Activated CD8-positive, alpha-beta T cell treated with anti-CD3 and anti-CD28 coated beads, Interleukin-2, amount 10 ng/mL, durations not matched to agents 7 days and 5 days (primary cell): Measurements from ENCODE around the gene UBC. TPM values are rescaled to one million over a fixed set of nuclear protein-coding genes. Genes with fewer than 3 reads are reported as not detected.
"Not testable (repeated sequence)": the region's sequence is repeated elsewhere in the genome, so short reads cannot be mapped to it uniquely, and the experiment has no call there.

Experiments
- ATAC-seq: fragments of 150-1000 bp; cut with Tn5 transposase; one replicate; pipeline ENCODE4 v1.10.0; 2021; ENCODE audit warnings: moderate library complexity
- CTCF ChIA-PET: fragments of 350-600 bp; sonication (Branson Sonifier 250); formaldehyde crosslinking; loops from one replicate; lab custom pipeline; 2021; ENCODE audit warnings: antibody characterized with exemption; lab: Charles Lee
- POLR2A ChIA-PET: fragments of 350-600 bp; sonication (Branson Sonifier 250); formaldehyde crosslinking; loops from one replicate; lab custom pipeline; 2021; ENCODE audit warnings: antibody characterized with exemption; lab: Charles Lee
- DNase-seq: peaks from one replicate; pipeline ENCODE4 v3.0.0-alpha.2; 2020
- H3K27ac Mint-ChIP-seq: one replicate; pipeline ENCODE4 v1.8.0; 2021; ENCODE audit warnings: mild to moderate bottlenecking, mixed read lengths
- H3K27me3 Mint-ChIP-seq: one replicate; pipeline ENCODE4 v1.8.0; 2021; ENCODE audit warnings: low read depth, mixed read lengths
- H3K36me3 Mint-ChIP-seq: one replicate; pipeline ENCODE4 v1.8.0; 2021; ENCODE audit warnings: low read depth, mixed read lengths
- H3K4me1 Mint-ChIP-seq: one replicate; pipeline ENCODE4 v1.8.0; 2021; ENCODE audit warnings: low read depth, mixed read lengths
- H3K4me3 Mint-ChIP-seq: one replicate; pipeline ENCODE4 v1.8.0; 2021; ENCODE audit warnings: mild to moderate bottlenecking, mixed read lengths
- H3K9me3 Mint-ChIP-seq: one replicate; pipeline ENCODE4 v1.8.0; 2022; ENCODE audit warnings: mixed read lengths; ENCODE audit not compliant: insufficient read depth
- total RNA-seq, 2 experiments: library from RNA; stranded (reverse); gene quantifications; one replicate each; pipeline ENCODE4 v1.2.3, GENCODE V29; 2021

Gene UBC
- total RNA-seq, 2 experiments from 2014 or later = 974 to 998 TPM

DNA sequence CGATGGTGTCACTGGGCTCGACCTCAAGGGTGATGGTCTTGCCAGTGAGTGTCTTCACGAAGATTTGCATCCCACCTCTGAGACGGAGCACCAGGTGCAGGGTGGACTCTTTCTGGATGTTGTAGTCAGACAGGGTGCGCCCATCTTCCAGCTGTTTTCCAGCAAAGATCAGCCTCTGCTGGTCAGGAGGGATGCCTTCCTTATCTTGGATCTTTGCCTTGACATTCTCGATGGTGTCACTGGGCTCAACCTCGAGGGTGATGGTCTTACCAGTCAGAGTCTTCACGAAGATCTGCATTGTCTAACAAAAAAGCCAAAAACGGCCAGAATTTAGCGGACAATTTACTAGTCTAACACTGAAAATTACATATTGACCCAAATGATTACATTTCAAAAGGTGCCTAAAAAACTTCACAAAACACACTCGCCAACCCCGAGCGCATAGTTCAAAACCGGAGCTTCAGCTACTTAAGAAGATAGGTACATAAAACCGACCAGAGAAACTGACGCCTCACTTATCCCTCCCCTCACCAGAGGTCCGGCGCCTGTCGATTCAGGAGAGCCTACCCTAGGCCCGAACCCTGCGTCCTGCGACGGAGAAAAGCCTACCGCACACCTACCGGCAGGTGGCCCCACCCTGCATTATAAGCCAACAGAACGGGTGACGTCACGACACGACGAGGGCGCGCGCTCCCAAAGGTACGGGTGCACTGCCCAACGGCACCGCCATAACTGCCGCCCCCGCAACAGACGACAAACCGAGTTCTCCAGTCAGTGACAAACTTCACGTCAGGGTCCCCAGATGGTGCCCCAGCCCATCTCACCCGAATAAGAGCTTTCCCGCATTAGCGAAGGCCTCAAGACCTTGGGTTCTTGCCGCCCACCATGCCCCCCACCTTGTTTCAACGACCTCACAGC, 717 bp downstream of the UBC start:
- ATAC-seq (peak; percentile 45), DNase-seq (peak; percentile 96)
- Mint-ChIP-seq H3K27me3 (no peaks in the 10 kb centered on the region), H3K36me3 (peaks cover 42% of the 10 kb centered on the region), H3K4me1 (peaks cover 74% of the 10 kb centered on the region), H3K4me3 (peak overlapping the region; percentile 99), H3K27ac (peak overlapping the region; percentile 100), H3K9me3 (no peaks in the 10 kb centered on the region)
- ChIA-PET POLR2A (interaction anchor here (0.7 to 2.2 kb wide), 14 partner anchors 8 to 1184 kb away, joined by 3 to 93 read pairs (median 3); partner anchors contain the start of genes BRI3BP and SCARB1), CTCF (interaction anchor here (0.6 to 16.8 kb wide), 3 partner anchors 9 to 26 kb away, joined by 3 to 391 read pairs (median 8); no protein-coding TSS in a partner anchor)

DNA sequence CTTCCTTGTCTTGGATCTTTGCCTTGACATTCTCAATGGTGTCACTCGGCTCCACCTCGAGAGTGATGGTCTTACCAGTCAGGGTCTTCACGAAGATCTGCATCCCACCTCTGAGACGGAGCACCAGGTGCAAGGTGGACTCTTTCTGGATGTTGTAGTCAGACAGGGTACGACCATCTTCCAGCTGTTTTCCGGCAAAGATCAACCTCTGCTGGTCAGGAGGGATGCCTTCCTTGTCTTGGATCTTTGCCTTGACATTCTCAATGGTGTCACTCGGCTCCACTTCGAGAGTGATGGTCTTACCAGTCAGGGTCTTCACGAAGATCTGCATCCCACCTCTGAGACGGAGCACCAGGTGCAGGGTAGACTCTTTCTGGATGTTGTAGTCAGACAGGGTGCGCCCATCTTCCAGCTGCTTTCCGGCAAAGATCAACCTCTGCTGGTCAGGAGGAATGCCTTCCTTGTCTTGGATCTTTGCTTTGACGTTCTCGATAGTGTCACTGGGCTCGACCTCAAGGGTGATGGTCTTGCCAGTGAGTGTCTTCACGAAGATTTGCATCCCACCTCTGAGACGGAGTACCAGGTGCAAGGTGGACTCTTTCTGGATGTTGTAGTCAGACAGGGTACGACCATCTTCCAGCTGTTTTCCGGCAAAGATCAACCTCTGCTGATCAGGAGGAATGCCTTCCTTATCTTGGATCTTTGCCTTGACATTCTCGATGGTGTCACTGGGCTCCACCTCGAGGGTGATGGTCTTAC, 1.7 kb downstream of the UBC start:
- CTCF ChIA-PET = interaction anchor here (16.8 kb wide), 1 partner anchor 27 kb away, joined by 391 read pairs; no protein-coding TSS in a partner anchor
- H3K27me3 Mint-ChIP-seq, ATAC-seq, DNase-seq, H3K9me3 Mint-ChIP-seq: not testable (repeated sequence)
- peak overlapping the region; percentile 99 for H3K4me3 Mint-ChIP-seq
- peaks cover 42% of the 10 kb centered on the region for H3K36me3 Mint-ChIP-seq
- POLR2A ChIA-PET = interaction anchor here (0.7 to 2.2 kb wide), 3 partner anchors 26 to 473 kb away, joined by 3 to 93 read pairs (median 3); no protein-coding TSS in a partner anchor
- peaks cover 63% of the 10 kb centered on the region for H3K4me1 Mint-ChIP-seq
- H3K27ac Mint-ChIP-seq = peak overlapping the region; percentile 13

DNA sequence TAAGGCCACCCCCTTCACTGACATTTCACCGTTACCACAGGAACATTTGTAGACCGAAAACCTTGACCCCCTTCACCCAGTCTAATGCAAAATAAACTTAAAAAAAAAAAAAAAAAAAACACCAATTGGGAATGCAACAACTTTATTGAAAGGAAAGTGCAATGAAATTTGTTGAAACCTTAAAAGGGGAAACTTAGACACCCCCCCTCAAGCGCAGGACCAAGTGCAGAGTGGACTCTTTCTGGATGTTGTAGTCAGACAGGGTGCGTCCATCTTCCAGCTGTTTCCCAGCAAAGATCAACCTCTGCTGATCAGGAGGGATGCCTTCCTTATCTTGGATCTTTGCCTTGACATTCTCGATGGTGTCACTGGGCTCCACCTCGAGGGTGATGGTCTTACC, 2.9 kb downstream of the UBC start:
- H3K9me3 Mint-ChIP-seq, DNase-seq, H3K27me3 Mint-ChIP-seq, ATAC-seq: not testable (repeated sequence)
- CTCF ChIA-PET = interaction anchor here (1.8 to 8.0 kb wide), 2 partner anchors 9 to 28 kb away, joined by 6 to 199 read pairs; no protein-coding TSS in a partner anchor
- peak overlapping the region; percentile 34 for H3K4me3 Mint-ChIP-seq
- POLR2A ChIA-PET = interaction anchor here (1.0 to 2.2 kb wide), 8 partner anchors 10 to 440 kb away, joined by 3 to 12 read pairs (median 5); no protein-coding TSS in a partner anchor
- H3K4me1 Mint-ChIP-seq = peaks cover 56% of the 10 kb centered on the region
- peaks cover 42% of the 10 kb centered on the region for H3K36me3 Mint-ChIP-seq
- H3K27ac Mint-ChIP-seq = peak overlapping the region; percentile 10

- no peaks in the 10 kb centered on the region for H3K27me3 Mint-ChIP-seq
- peak overlapping the region; percentile 25 for H3K27ac Mint-ChIP-seq
- CTCF ChIA-PET = interaction anchor here (1.0 to 8.0 kb wide), 3 partner anchors 9 to 29 kb away, joined by 3 to 199 read pairs (median 6); no protein-coding TSS in a partner anchor
- no peak for DNase-seq
- peaks cover 55% of the 10 kb centered on the region for H3K4me1 Mint-ChIP-seq
- H3K4me3 Mint-ChIP-seq = peak overlapping the region; percentile 34
- POLR2A ChIA-PET = interaction anchor here (0.6 to 2.4 kb wide), 14 partner anchors 9 to 439 kb away, joined by 3 to 12 read pairs (median 5); no protein-coding TSS in a partner anchor
- H3K9me3 Mint-ChIP-seq = no peaks in the 10 kb centered on the region
- peaks cover 42% of the 10 kb centered on the region for H3K36me3 Mint-ChIP-seq
- ATAC-seq = no peak
Measured at GRCh38 chr12:124910561-124911478, 3.6 kb downstream of the UBC start.

- no peak for DNase-seq
- CTCF ChIA-PET = interaction anchor here (1.0 to 8.0 kb wide), 4 partner anchors 8 to 30 kb away, joined by 3 to 199 read pairs (median 4); no protein-coding TSS in a partner anchor
- no peaks in the 10 kb centered on the region for H3K27me3 Mint-ChIP-seq
- POLR2A ChIA-PET = interaction anchor here (0.7 to 2.4 kb wide), 9 partner anchors 8 to 438 kb away, joined by 3 to 12 read pairs (median 4); no protein-coding TSS in a partner anchor
- peak overlapping the region; percentile 2 for H3K4me3 Mint-ChIP-seq
- H3K4me1 Mint-ChIP-seq = peaks cover 49% of the 10 kb centered on the region
- ATAC-seq = no peak
- peak overlapping the region; percentile 25 for H3K27ac Mint-ChIP-seq
- no peaks in the 10 kb centered on the region for H3K9me3 Mint-ChIP-seq
- peaks cover 42% of the 10 kb centered on the region for H3K36me3 Mint-ChIP-seq
Measured at GRCh38 chr12:124909831-124910560, 4.5 kb downstream of the UBC start.

GRCh38 chr12:124906606-124907261, 7.7 kb downstream of the UBC start:
- Mint-ChIP-seq H3K27ac (peak overlapping the region; percentile 1), H3K4me1 (peaks cover 33% of the 10 kb centered on the region), H3K9me3 (no peaks in the 10 kb centered on the region), H3K4me3 (no peak overlapping the region), H3K36me3 (peaks cover 16% of the 10 kb centered on the region), H3K27me3 (no peaks in the 10 kb centered on the region)
- peak; percentile 96 for DNase-seq
- peak; percentile 59 for ATAC-seq
- POLR2A ChIA-PET = interaction anchor here (0.6 to 2.0 kb wide), 4 partner anchors 9 to 189 kb away, joined by 3 to 12 read pairs (median 6); no protein-coding TSS in a partner anchor
- CTCF ChIA-PET = interaction anchor here (0.6 to 8.0 kb wide), 45 partner anchors 11 to 1654 kb away, joined by 3 to 199 read pairs (median 4); partner anchors contain the start of genes AACS, BRI3BP, SCARB1 and UBC

- Mint-ChIP-seq H3K27me3 (peaks cover 3% of the 10 kb centered on the region), H3K4me3 (no peak overlapping the region), H3K36me3 (no peaks in the 10 kb centered on the region), H3K4me1 (peaks cover 12% of the 10 kb centered on the region), H3K9me3 (no peaks in the 10 kb centered on the region), H3K27ac (no peak overlapping the region)
- ChIA-PET POLR2A (no interaction called here), CTCF (interaction anchor here (2.6 to 8.0 kb wide), 4 partner anchors 13 to 35 kb away, joined by 7 to 199 read pairs (median 52); partner anchors contain the start of gene UBC)
- DNase-seq (no peak), ATAC-seq (no peak)
Measured at GRCh38 chr12:124904306-124905098, 9.9 kb downstream of the UBC start.

GRCh38 chr12:124902916-124903315, 11.5 kb downstream of the UBC start:
- Mint-ChIP-seq H3K4me1 (peaks cover 23% of the 10 kb centered on the region), H3K27me3 (peaks cover 3% of the 10 kb centered on the region), H3K9me3 (no peaks in the 10 kb centered on the region), H3K4me3 (no peak overlapping the region), H3K36me3 (no peaks in the 10 kb centered on the region), H3K27ac (no peak overlapping the region)
- DNase-seq (no peak), ATAC-seq (no peak)
- ChIA-PET CTCF (interaction anchor here (2.6 kb wide), 1 partner anchor 37 kb away, joined by 10 read pairs; no protein-coding TSS in a partner anchor), POLR2A (interaction anchor here (0.8 to 1.8 kb wide), 2 partner anchors 8 to 112 kb away, joined by 3 to 8 read pairs; no protein-coding TSS in a partner anchor)

- H3K4me3 Mint-ChIP-seq = no peak overlapping the region
- ATAC-seq (no peak), DNase-seq (no peak)
- H3K9me3 Mint-ChIP-seq = no peaks in the 10 kb centered on the region
- ChIA-PET CTCF (interaction anchor here (1.8 to 2.6 kb wide), 2 partner anchors 39 kb away, joined by 7 to 10 read pairs; no protein-coding TSS in a partner anchor), POLR2A (interaction anchor here (0.6 to 1.8 kb wide), 2 partner anchors 10 to 148 kb away, joined by 3 to 8 read pairs; no protein-coding TSS in a partner anchor)
- no peak overlapping the region for H3K27ac Mint-ChIP-seq
- H3K36me3 Mint-ChIP-seq = no peaks in the 10 kb centered on the region
- peaks cover 3% of the 10 kb centered on the region for H3K27me3 Mint-ChIP-seq
- H3K4me1 Mint-ChIP-seq = peaks cover 18% of the 10 kb centered on the region
Measured at GRCh38 chr12:124901003-124901402, 13.4 kb downstream of the UBC start.
